ENCODE results near the gene DBT.

GRCh38 chr1:100141192-100141591, 108.4 kb downstream of the DBT start:
- TF ChIP-seq, protein P1, sequence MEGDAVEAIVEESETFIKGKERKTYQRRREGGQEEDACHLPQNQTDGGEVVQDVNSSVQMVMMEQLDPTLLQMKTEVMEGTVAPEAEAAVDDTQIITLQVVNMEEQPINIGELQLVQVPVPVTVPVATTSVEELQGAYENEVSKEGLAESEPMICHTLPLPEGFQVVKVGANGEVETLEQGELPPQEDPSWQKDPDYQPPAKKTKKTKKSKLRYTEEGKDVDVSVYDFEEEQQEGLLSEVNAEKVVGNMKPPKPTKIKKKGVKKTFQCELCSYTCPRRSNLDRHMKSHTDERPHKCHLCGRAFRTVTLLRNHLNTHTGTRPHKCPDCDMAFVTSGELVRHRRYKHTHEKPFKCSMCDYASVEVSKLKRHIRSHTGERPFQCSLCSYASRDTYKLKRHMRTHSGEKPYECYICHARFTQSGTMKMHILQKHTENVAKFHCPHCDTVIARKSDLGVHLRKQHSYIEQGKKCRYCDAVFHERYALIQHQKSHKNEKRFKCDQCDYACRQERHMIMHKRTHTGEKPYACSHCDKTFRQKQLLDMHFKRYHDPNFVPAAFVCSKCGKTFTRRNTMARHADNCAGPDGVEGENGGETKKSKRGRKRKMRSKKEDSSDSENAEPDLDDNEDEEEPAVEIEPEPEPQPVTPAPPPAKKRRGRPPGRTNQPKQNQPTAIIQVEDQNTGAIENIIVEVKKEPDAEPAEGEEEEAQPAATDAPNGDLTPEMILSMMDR (IDR thresholded peaks at IDR 0.05; ENCODE audit: insufficient read depth, low read length, poor library complexity, severe bottlenecking) = no peak
- TF ChIP-seq EZH2phosphoT487 (conservative IDR thresholded peaks at IDR 0.05; ENCODE audit: low read length) = no peak

Data from SU-DHL-6 (cell line).